ENCODE results near the gene EPHB6.
A peak's percentile ranks its signal among the peaks of the same experiment; 100 is the strongest.

GRCh38 chr7:142883145-142883544, 28.3 kb downstream of the EPHB6 start:
- no peak for TF ChIP-seq TAF1 (IDR thresholded peaks at IDR 0.05; ENCODE audit: low read depth, low read length)
- TF ChIP-seq POLR2A (IDR thresholded peaks at IDR 0.05; ENCODE audit: low read depth, low read length), result no peak
- TF ChIP-seq POLR2AphosphoS5 (IDR thresholded peaks at IDR 0.05; ENCODE audit: low read depth, low read length), result no peak
- no peak for TF ChIP-seq POU2F2 (IDR thresholded peaks at IDR 0.05; ENCODE audit: low read depth, low read length)
- 0 out of 2 replicates have a peak, but pooled peaks have one; percentile 16 for TF ChIP-seq SPI1 (IDR thresholded peaks at IDR 0.05; ENCODE audit: low read depth, low read length)

Data from GM12891 (cell line).